ENCODE results near the gene CASKIN1.

GRCh38 chr16:2228161-2228824 lies 31.9 kb upstream of the CASKIN1 start:
- TF ChIP-seq, protein P1, sequence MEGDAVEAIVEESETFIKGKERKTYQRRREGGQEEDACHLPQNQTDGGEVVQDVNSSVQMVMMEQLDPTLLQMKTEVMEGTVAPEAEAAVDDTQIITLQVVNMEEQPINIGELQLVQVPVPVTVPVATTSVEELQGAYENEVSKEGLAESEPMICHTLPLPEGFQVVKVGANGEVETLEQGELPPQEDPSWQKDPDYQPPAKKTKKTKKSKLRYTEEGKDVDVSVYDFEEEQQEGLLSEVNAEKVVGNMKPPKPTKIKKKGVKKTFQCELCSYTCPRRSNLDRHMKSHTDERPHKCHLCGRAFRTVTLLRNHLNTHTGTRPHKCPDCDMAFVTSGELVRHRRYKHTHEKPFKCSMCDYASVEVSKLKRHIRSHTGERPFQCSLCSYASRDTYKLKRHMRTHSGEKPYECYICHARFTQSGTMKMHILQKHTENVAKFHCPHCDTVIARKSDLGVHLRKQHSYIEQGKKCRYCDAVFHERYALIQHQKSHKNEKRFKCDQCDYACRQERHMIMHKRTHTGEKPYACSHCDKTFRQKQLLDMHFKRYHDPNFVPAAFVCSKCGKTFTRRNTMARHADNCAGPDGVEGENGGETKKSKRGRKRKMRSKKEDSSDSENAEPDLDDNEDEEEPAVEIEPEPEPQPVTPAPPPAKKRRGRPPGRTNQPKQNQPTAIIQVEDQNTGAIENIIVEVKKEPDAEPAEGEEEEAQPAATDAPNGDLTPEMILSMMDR (IDR thresholded peaks at IDR 0.05), result no peak
- no peak for TF ChIP-seq POLR2A (IDR thresholded peaks at IDR 0.05)

All from testis (tissue), 2 donors.